Tibial nerve (tissue), 3 donors: ENCODE data around the gene ARID3C.

ENCODE experiments used
- CTCF ChIP-seq, 5 experiments: fragments of 200-600 bp in 3 of 5; fragments of 450-650 bp in 2 of 5; sonication (generic) in 3 of 5; IDR thresholded peaks; one replicate each; pipeline ENCODE4 v1.5.1; 2016 to 2019; ENCODE audit warnings: antibody characterized with exemption in 5 of 5, mild to moderate bottlenecking in 3 of 5, moderate library complexity in 2 of 5
- POLR2A ChIP-seq, 2 donors: fragments of 450-650 bp; IDR thresholded peaks; one replicate each; pipeline ENCODE4 v1.6.1; 2017; ENCODE audit warnings: antibody characterized with exemption in 2 of 2, mild to moderate bottlenecking in 2 of 2, moderate library complexity in 2 of 2

DNA sequence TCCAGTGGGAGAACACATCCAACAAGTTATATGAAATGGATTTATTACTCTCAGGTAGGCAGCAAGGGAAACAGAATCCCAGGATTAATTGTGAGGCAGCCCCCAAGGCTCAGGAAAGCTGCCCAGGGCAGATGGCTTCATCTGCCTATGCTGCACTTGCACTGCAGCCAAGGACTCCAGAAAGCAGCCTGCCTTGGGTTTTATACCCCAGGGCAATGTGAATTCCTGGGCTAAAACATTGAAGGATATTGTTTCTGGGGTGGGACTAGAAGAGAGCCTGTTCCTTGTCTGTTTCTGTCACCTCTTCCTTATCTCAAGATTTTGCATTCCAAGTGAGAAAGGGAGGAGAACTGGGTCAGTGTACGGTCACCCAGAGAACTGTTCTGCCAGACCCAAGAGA, 42.4 kb upstream of the ARID3C start:
- TF ChIP-seq CTCF (IDR thresholded peaks at IDR 0.05), result no peak
- TF ChIP-seq POLR2A (IDR thresholded peaks at IDR 0.05), result no peak
